Ovary (tissue), 3 donors: ENCODE data around the gene SLC25A38.

ENCODE experiments used
- CTCF ChIP-seq, 3 donors: fragments of 450-650 bp in 2 of 3; fragments of 200-600 bp in 1 of 3; IDR thresholded peaks; one replicate each; pipeline versions ENCODE4 v1.5.1 to v1.8.0; 2016 to 2022; ENCODE audit warnings: antibody characterized with exemption in 3 of 3, mild to moderate bottlenecking in 1 of 3
- EP300 ChIP-seq: sonication (generic); formaldehyde crosslinking; IDR thresholded peaks from one replicate; pipeline ENCODE4 v1.6.1; 2017; ENCODE audit warnings: antibody characterized with exemption
- POLR2A ChIP-seq: fragments of 450-650 bp; IDR thresholded peaks from one replicate; pipeline ENCODE4 v1.6.1; 2017; ENCODE audit warnings: antibody characterized with exemption, mild to moderate bottlenecking, moderate library complexity
- donor health status: DM: no; HTN: no; CAD: no.

- TF ChIP-seq CTCF (IDR thresholded peaks at IDR 0.05) (no peak), POLR2A (no peak), EP300 (no peak)
Measured at GRCh38 chr3:39334205-39334604, 49.0 kb upstream of the SLC25A38 start.
